Lower lobe of right lung (tissue), 2 donors: ENCODE data around the gene STAT3. TPM values are rescaled to one million over a fixed set of nuclear protein-coding genes. Genes with fewer than 3 reads are reported as not detected.
A peak's percentile ranks its signal among the peaks of the same experiment; 100 is the strongest.
"Not testable (repeated sequence)": the region's sequence is repeated elsewhere in the genome, so short reads cannot be mapped to it uniquely, and the experiment has no call there.

Experiments
- ATAC-seq, 2 donors: fragments of 200-7000 bp; cut with Tn5 transposase; one replicate each; pipeline ENCODE4 v1.9.1; 2020 to 2022; ENCODE audit warnings: mild to moderate bottlenecking in 2 of 2, moderate library complexity in 2 of 2
- DNase-seq: peaks from one replicate; pipeline ENCODE4 v3.0.0-alpha.2; 2020
- H3K27ac ChIP-seq: fragments of 200-600 bp; one replicate; pipeline ENCODE4 v1.8.0; 2022
- H3K27me3 ChIP-seq: fragments of 200-600 bp; one replicate; pipeline ENCODE4 v1.8.0; 2022; ENCODE audit warnings: low read depth
- H3K36me3 ChIP-seq: fragments of 200-600 bp; one replicate; pipeline ENCODE4 v1.8.0; 2022; ENCODE audit warnings: mild to moderate bottlenecking
- H3K4me1 ChIP-seq: fragments of 200-600 bp; one replicate; pipeline ENCODE4 v1.8.0; 2022
- H3K4me3 ChIP-seq: fragments of 200-600 bp; one replicate; pipeline ENCODE4 v1.8.0; 2022; ENCODE audit warnings: mild to moderate bottlenecking
- H3K9me3 ChIP-seq: fragments of 200-600 bp; one replicate; pipeline ENCODE4 v1.8.0; 2022
- CTCF ChIP-seq: fragments of 200-600 bp; IDR thresholded peaks from one replicate; pipeline ENCODE4 v1.8.0; 2022; ENCODE audit warnings: antibody characterized with exemption, mild to moderate bottlenecking
- intact Hi-C: fragments of 100-400 bp; cut with DNase I; formaldehyde crosslinking; loops from one replicate; pipeline ENCODE4 v1.11.0; 2022
- total RNA-seq: library from RNA; stranded (reverse); fragmentation: NEBNext Ultra II Directional; extraction: Animal tissue kit (Norgen Biotek cat#: 25700); gene quantifications from one replicate; pipeline ENCODE4 v1.2.1, GENCODE V29; 2021
- donor health status: DM: no; HTN: yes; CAD: no; lungs with severe emphysema.

Gene STAT3
- total RNA-seq, 1 donor from 2014 or later, result 278 TPM

- no peak for TF ChIP-seq CTCF
- DNase-seq (no peak), ATAC-seq (no peak)
- peaks cover 61% of the 10 kb centered on the region for H3K4me1 ChIP-seq
- H3K9me3 ChIP-seq, result no peaks in the 10 kb centered on the region
- H3K36me3 ChIP-seq, result no peaks in the 10 kb centered on the region
- H3K4me3 ChIP-seq, result peak overlapping the region; percentile 94
- peak overlapping the region; percentile 94 for H3K27ac ChIP-seq
- H3K27me3 ChIP-seq, result peaks cover 19% of the 10 kb centered on the region
- intact Hi-C loops, result no loop called here
These were observed 32.9 kb upstream of the STAT3 start for GRCh38 chr17:42421136-42421506.

- H3K9me3 ChIP-seq, ATAC-seq, H3K36me3 ChIP-seq, H3K4me3 ChIP-seq, H3K27ac ChIP-seq, intact Hi-C loops, DNase-seq: not testable (repeated sequence)
- peaks cover 85% of the 10 kb centered on the region for H3K4me1 ChIP-seq
- H3K27me3 ChIP-seq, result peaks cover 16% of the 10 kb centered on the region
These were observed 29.7 kb upstream of the STAT3 start for GRCh38 chr17:42417981-42418380.

GRCh38 chr17:42414704-42415409 lies 26.6 kb upstream of the STAT3 start:
- peaks cover 85% of the 10 kb centered on the region for H3K4me1 ChIP-seq
- H3K9me3 ChIP-seq, result no peaks in the 10 kb centered on the region
- H3K4me3 ChIP-seq, result peak overlapping the region; percentile 18
- H3K27ac ChIP-seq, result peak overlapping the region; percentile 80
- no peak for TF ChIP-seq CTCF
- peak; percentile 73 for DNase-seq
- intact Hi-C loops, result no loop called here
- H3K27me3 ChIP-seq, result no peaks in the 10 kb centered on the region
- ATAC-seq, result peak; percentile 83 to 84
- H3K36me3 ChIP-seq, result peaks cover 3% of the 10 kb centered on the region

GRCh38 chr17:42413464-42414040 lies 25.3 kb upstream of the STAT3 start:
- no peak for TF ChIP-seq CTCF
- H3K4me3 ChIP-seq, result no peak overlapping the region
- ATAC-seq (no peak), DNase-seq (no peak)
- H3K27ac ChIP-seq, result peak overlapping the region; percentile 80
- H3K27me3 ChIP-seq, result no peaks in the 10 kb centered on the region
- H3K4me1 ChIP-seq, result peaks cover 86% of the 10 kb centered on the region
- no peaks in the 10 kb centered on the region for H3K9me3 ChIP-seq
- intact Hi-C loops, result no loop called here
- peaks cover 3% of the 10 kb centered on the region for H3K36me3 ChIP-seq

- TF ChIP-seq CTCF, result no peak
- no peaks in the 10 kb centered on the region for H3K9me3 ChIP-seq
- no peak for DNase-seq
- peak overlapping the region; percentile 12 for H3K4me3 ChIP-seq
- intact Hi-C loops, result no loop called here
- no peaks in the 10 kb centered on the region for H3K27me3 ChIP-seq
- H3K36me3 ChIP-seq, result peaks cover 3% of the 10 kb centered on the region
- peaks cover 87% of the 10 kb centered on the region for H3K4me1 ChIP-seq
- H3K27ac ChIP-seq, result peak overlapping the region; percentile 80
- no peak for ATAC-seq
These were observed 23.9 kb upstream of the STAT3 start for GRCh38 chr17:42411905-42412679.
